HG02885 (cell line): Measurements from ENCODE around the gene THRB.

Experiments used
- ATAC-seq: cut with Tn5 transposase; IDR thresholded peaks from one replicate; pipeline ENCODE4 v1.9.1; 2021; ENCODE audit warnings: mild to moderate bottlenecking; ENCODE audit not compliant: unreplicated experiment, poor library complexity

THRB gene

GRCh38 chr3:24360957-24361356 lies 133.7 kb downstream of the THRB start:
- no peak for ATAC-seq

- ATAC-seq = no peak
Observed at GRCh38 chr3:24359645-24360462, 134.8 kb downstream of the THRB start.

- no peak for ATAC-seq
Observed at GRCh38 chr3:24359102-24359501, 135.5 kb downstream of the THRB start.

- ATAC-seq = no peak
Observed at GRCh38 chr3:24357635-24358034, 137.0 kb downstream of the THRB start.

- no peak for ATAC-seq
Observed at GRCh38 chr3:24355806-24356205, 138.8 kb downstream of the THRB start.

- ATAC-seq = no peak
Observed at GRCh38 chr3:24354230-24354629, 140.4 kb downstream of the THRB start.

- ATAC-seq = no peak
Observed at GRCh38 chr3:24352893-24353553, 141.6 kb downstream of the THRB start.

- no peak for ATAC-seq
Observed at GRCh38 chr3:24351779-24352469, 142.7 kb downstream of the THRB start.

- no peak for ATAC-seq
Observed at GRCh38 chr3:24349367-24350019, 145.2 kb downstream of the THRB start.

GRCh38 chr3:24348348-24348747 lies 146.3 kb downstream of the THRB start:
- no peak for ATAC-seq

- ATAC-seq = no peak
Observed at GRCh38 chr3:24344784-24345439, 149.7 kb downstream of the THRB start.

- no peak for ATAC-seq
Observed at GRCh38 chr3:24343084-24343783, 151.4 kb downstream of the THRB start.

GRCh38 chr3:24342275-24342674 lies 152.4 kb downstream of the THRB start:
- no peak for ATAC-seq

GRCh38 chr3:24341668-24342067 lies 153.0 kb downstream of the THRB start:
- no peak for ATAC-seq

GRCh38 chr3:24340966-24341365 lies 153.7 kb downstream of the THRB start:
- no peak for ATAC-seq

- no peak for ATAC-seq
Observed at GRCh38 chr3:24340161-24340560, 154.5 kb downstream of the THRB start.

GRCh38 chr3:24339266-24339825 lies 155.3 kb downstream of the THRB start:
- no peak for ATAC-seq

GRCh38 chr3:24338409-24339130 lies 156.1 kb downstream of the THRB start:
- no peak for ATAC-seq

- no peak for ATAC-seq
Observed at GRCh38 chr3:24336101-24336500, 158.5 kb downstream of the THRB start.
